Nephron progenitor cell (in vitro differentiated cells): ENCODE measurements around the gene UTP4.
A peak's percentile ranks its signal among the peaks of the same experiment; 100 is the strongest.
"Not testable (repeated sequence)": the region's sequence is repeated elsewhere in the genome, so short reads cannot be mapped to it uniquely, and the experiment has no call there.

ENCODE experiments used
- DNase-seq: peaks from one replicate; pipeline ENCODE4 v3.0.0; 2021
- H3K27ac Mint-ChIP-seq: 2 replicates; pipeline ENCODE4 v1.8.0; 2021; ENCODE audit warnings: mild to moderate bottlenecking, moderate library complexity, mixed read lengths
- H3K27me3 Mint-ChIP-seq: 2 replicates; pipeline ENCODE4 v1.8.0; 2021; ENCODE audit warnings: mild to moderate bottlenecking, low read depth, mixed read lengths; ENCODE audit not compliant: poor library complexity
- H3K36me3 Mint-ChIP-seq: 2 replicates; pipeline ENCODE4 v1.8.0; 2021; ENCODE audit warnings: low read depth, mixed read lengths
- H3K4me1 Mint-ChIP-seq: 2 replicates; pipeline ENCODE4 v1.8.0; 2021; ENCODE audit warnings: mixed read lengths
- H3K4me3 Mint-ChIP-seq: 2 replicates; pipeline ENCODE4 v1.8.0; 2021; ENCODE audit warnings: mild to moderate bottlenecking, moderate library complexity, mixed read lengths
- H3K9me3 Mint-ChIP-seq: 2 replicates; pipeline ENCODE4 v1.8.0; 2021; ENCODE audit warnings: mild to moderate bottlenecking, moderate library complexity, mixed read lengths
- CTCF ChIP-seq: fragments of 200-600 bp; sonication (generic); IDR thresholded peaks from 2 replicates; pipeline ENCODE4 v1.5.0; 2021; ENCODE audit warnings: antibody characterized with exemption

UTP4 gene

DNA sequence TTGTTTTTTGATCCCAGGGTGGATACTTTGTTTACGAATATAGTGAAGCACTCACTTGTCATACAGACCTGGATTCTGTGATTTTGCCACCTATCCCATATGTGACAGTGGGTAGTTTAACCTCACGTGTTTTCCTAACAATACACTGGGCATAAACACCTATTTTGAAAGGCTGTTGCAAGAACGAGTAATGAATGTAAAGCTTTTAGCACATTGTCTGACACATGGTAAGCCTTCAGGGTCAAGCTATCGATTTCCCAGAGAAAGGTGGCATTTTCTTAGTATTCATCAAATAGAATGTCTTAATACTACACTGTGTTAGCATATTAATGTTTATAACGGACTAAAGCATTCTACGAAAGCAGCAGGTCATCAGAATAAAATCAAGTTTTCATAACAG is 2.0 kb upstream of the UTP4 start:
- TF ChIP-seq CTCF, result no peak
- Mint-ChIP-seq H3K4me1 (peaks cover 55% of the 10 kb centered on the region), H3K27ac (peak overlapping the region; percentile 91), H3K27me3 (no peaks in the 10 kb centered on the region), H3K9me3 (no peaks in the 10 kb centered on the region), H3K36me3 (peaks cover 48% of the 10 kb centered on the region), H3K4me3 (peak overlapping the region; percentile 96)
- no peak for DNase-seq

- H3K9me3 Mint-ChIP-seq, result no peaks in the 10 kb centered on the region
- peak overlapping the region; percentile 91 for H3K27ac Mint-ChIP-seq
Measured at GRCh38 chr16:69131167-69131838, 1.1 kb upstream of the UTP4 start.

DNA sequence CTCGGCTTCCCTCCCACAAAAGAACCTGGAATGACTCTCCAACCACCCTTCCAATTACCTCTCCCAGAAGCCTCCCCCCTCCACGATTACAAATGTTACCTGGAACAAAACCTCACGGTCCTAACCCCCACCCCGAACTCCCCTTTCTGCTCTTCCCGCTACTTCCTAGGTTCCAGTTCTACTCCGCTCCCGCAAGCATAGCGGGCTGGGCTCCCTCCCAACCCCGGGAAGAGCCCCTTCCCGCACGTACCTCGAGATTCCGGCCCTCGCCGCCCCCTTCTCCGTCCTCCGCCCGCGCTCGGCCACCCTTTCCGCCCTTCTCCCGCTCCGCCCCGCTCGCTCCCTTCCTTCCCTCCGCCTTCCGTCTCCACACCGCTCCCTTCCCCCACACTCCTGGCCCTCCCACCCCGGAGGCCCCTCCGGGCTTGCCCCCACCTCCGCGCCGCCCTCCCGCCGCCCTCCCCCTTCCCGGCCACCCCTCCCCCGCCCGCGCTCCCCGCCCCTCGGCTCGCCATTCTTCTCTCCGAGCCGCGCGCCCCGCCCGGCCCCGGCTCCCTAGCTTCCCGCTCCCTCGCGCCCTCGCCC is 518 bp upstream of the UTP4 start:
- no peaks in the 10 kb centered on the region for H3K9me3 Mint-ChIP-seq

More at GRCh38 chr16:69131167-69131838, 1.1 kb upstream of the UTP4 start:
- peaks cover 55% of the 10 kb centered on the region for H3K4me1 Mint-ChIP-seq
- H3K27me3 Mint-ChIP-seq, result no peaks in the 10 kb centered on the region
- DNase-seq, result peak; percentile 41
- peaks cover 44% of the 10 kb centered on the region for H3K36me3 Mint-ChIP-seq
- H3K4me3 Mint-ChIP-seq, result peak overlapping the region; percentile 96
- no peak for TF ChIP-seq CTCF

GRCh38 chr16:69133373-69133954 is 1.0 kb downstream of the UTP4 start:
- H3K4me1 Mint-ChIP-seq, result peaks cover 50% of the 10 kb centered on the region
- H3K4me3 Mint-ChIP-seq, result peak overlapping the region; percentile 96
- H3K27me3 Mint-ChIP-seq, result no peaks in the 10 kb centered on the region
- H3K9me3 Mint-ChIP-seq, result no peaks in the 10 kb centered on the region
- no peak for TF ChIP-seq CTCF
- H3K27ac Mint-ChIP-seq, result no peak overlapping the region
- no peak for DNase-seq
- peaks cover 45% of the 10 kb centered on the region for H3K36me3 Mint-ChIP-seq

More for the DNA sequence above, 518 bp upstream of the UTP4 start:
- peak; percentile 90 for DNase-seq
- Mint-ChIP-seq H3K4me3 (peak overlapping the region; percentile 96), H3K27me3 (no peaks in the 10 kb centered on the region), H3K36me3 (peaks cover 48% of the 10 kb centered on the region), H3K27ac (peak overlapping the region; percentile 91), H3K4me1 (peaks cover 55% of the 10 kb centered on the region)
- no peak for TF ChIP-seq CTCF

- H3K27me3 Mint-ChIP-seq, result no peaks in the 10 kb centered on the region
- H3K36me3 Mint-ChIP-seq, result peaks cover 71% of the 10 kb centered on the region
- DNase-seq, result no peak
- peaks cover 16% of the 10 kb centered on the region for H3K4me1 Mint-ChIP-seq
- TF ChIP-seq CTCF, result no peak
- no peaks in the 10 kb centered on the region for H3K9me3 Mint-ChIP-seq
- H3K27ac Mint-ChIP-seq, result no peak overlapping the region
- H3K4me3 Mint-ChIP-seq, result no peak overlapping the region
Measured at GRCh38 chr16:69138608-69139007, 6.2 kb downstream of the UTP4 start.

- H3K36me3 Mint-ChIP-seq, result peaks cover 73% of the 10 kb centered on the region
- H3K27ac Mint-ChIP-seq, H3K27me3 Mint-ChIP-seq, DNase-seq, H3K9me3 Mint-ChIP-seq, H3K4me1 Mint-ChIP-seq, H3K4me3 Mint-ChIP-seq: not testable (repeated sequence)
Measured at GRCh38 chr16:69139464-69139863, 7.0 kb downstream of the UTP4 start.
